Amygdala (tissue), 56 donors: Measurements from ENCODE around the gene HDAC9.

Experiments used
- DNase-seq, 56 donors: peaks; one replicate each; lab custom pipeline; 2025; lab: John Stamatoyannopoulos, UW

HDAC9 gene

GRCh38 chr7:18770154-18770811 is 274.7 kb downstream of the HDAC9 start:
- no peak for DNase-seq

- no peak for DNase-seq
Measured at GRCh38 chr7:18770822-18771221, 275.3 kb downstream of the HDAC9 start.

- DNase-seq: no peak
Measured at GRCh38 chr7:18771834-18772566, 276.5 kb downstream of the HDAC9 start.

GRCh38 chr7:18772567-18772965 is 277.0 kb downstream of the HDAC9 start:
- no peak for DNase-seq

GRCh38 chr7:18777314-18777713 is 281.8 kb downstream of the HDAC9 start:
- DNase-seq: no peak

GRCh38 chr7:18778594-18778993 is 283.0 kb downstream of the HDAC9 start:
- DNase-seq: no peak

- DNase-seq: no peak
Measured at GRCh38 chr7:18780266-18780665, 284.7 kb downstream of the HDAC9 start.

GRCh38 chr7:18780938-18781337 is 285.4 kb downstream of the HDAC9 start:
- DNase-seq: no peak

GRCh38 chr7:18786196-18786727 is 290.7 kb downstream of the HDAC9 start:
- no peak for DNase-seq

- no peak for DNase-seq
Measured at GRCh38 chr7:18786796-18787195, 291.2 kb downstream of the HDAC9 start.

- no peak for DNase-seq
Measured at GRCh38 chr7:18788026-18788425, 292.5 kb downstream of the HDAC9 start.

- DNase-seq: no peak
Measured at GRCh38 chr7:18792871-18793595, 297.5 kb downstream of the HDAC9 start.

- DNase-seq: no peak
Measured at GRCh38 chr7:18796216-18796615, 300.7 kb downstream of the HDAC9 start.

GRCh38 chr7:18798088-18798906 is 302.7 kb downstream of the HDAC9 start:
- no peak for DNase-seq

GRCh38 chr7:18799899-18800298 is 304.4 kb downstream of the HDAC9 start:
- no peak for DNase-seq

GRCh38 chr7:18803923-18804322 is 308.4 kb downstream of the HDAC9 start:
- DNase-seq: no peak

- DNase-seq: no peak
Measured at GRCh38 chr7:18806177-18806576, 310.6 kb downstream of the HDAC9 start.

- DNase-seq: no peak
Measured at GRCh38 chr7:18808026-18808425, 312.5 kb downstream of the HDAC9 start.

GRCh38 chr7:18815261-18815960 is 319.9 kb downstream of the HDAC9 start:
- DNase-seq: no peak

- no peak for DNase-seq
Measured at GRCh38 chr7:18820981-18821380, 325.4 kb downstream of the HDAC9 start.
